ENCODE results near the gene RNF123.

Gene RNF123

GRCh38 chr3:49750056-49750455 is 60.7 kb downstream of the RNF123 start:
- DNase-seq (ENCODE audit: low spot score), result no peak

GRCh38 chr3:49751501-49751900 is 62.1 kb downstream of the RNF123 start:
- no peak for DNase-seq (ENCODE audit: low spot score)

- no peak for DNase-seq (ENCODE audit: low spot score)
Measured at GRCh38 chr3:49754536-49754935, 65.2 kb downstream of the RNF123 start.

GRCh38 chr3:49756036-49756435 is 66.7 kb downstream of the RNF123 start:
- DNase-seq (ENCODE audit: low spot score), result no peak

GRCh38 chr3:49757197-49757596 is 67.8 kb downstream of the RNF123 start:
- no peak for DNase-seq (ENCODE audit: low spot score)

- DNase-seq (ENCODE audit: low spot score), result no peak
Measured at GRCh38 chr3:49759226-49759625, 69.9 kb downstream of the RNF123 start.

GRCh38 chr3:49761661-49762060 is 72.3 kb downstream of the RNF123 start:
- no peak for DNase-seq (ENCODE audit: low spot score)

- DNase-seq (ENCODE audit: low spot score), result no peak
Measured at GRCh38 chr3:49763981-49764380, 74.6 kb downstream of the RNF123 start.

- DNase-seq (ENCODE audit: low spot score), result no peak
Measured at GRCh38 chr3:49769286-49769915, 80.0 kb downstream of the RNF123 start.

- no peak for DNase-seq (ENCODE audit: low spot score)
Measured at GRCh38 chr3:49769926-49770325, 80.6 kb downstream of the RNF123 start.
